Activated CD4-positive, alpha-beta T cell treated with anti-CD3 and anti-CD28 coated beads, Interleukin-2, amount 50 U/mL, for 16 hours (primary cell): ENCODE measurements around the gene SLC39A3.

Experiments used
- DNase-seq: peaks from one replicate; pipeline ENCODE4 v3.0.0-alpha.2; 2020

SLC39A3 gene

DNA sequence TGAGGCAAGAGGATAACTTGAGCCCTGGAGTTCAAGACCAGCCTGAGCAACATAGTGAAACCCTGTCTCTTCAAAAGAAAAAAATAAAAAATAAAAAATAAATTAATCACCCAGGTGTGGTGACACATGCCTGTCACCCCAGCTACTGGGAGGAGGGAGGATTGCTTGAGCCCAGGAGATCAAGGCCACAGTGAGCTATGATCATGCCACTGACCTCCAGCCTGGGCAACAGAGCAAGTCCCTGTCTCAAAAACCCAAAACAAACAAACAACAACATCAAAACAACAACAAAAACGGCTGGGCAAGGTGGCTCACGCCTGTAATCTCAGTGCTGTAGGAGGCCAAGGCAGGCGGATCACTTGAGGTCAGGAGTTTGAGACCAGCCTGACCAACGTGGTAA lies 4.3 kb upstream of the SLC39A3 start:
- DNase-seq, result no peak

DNA sequence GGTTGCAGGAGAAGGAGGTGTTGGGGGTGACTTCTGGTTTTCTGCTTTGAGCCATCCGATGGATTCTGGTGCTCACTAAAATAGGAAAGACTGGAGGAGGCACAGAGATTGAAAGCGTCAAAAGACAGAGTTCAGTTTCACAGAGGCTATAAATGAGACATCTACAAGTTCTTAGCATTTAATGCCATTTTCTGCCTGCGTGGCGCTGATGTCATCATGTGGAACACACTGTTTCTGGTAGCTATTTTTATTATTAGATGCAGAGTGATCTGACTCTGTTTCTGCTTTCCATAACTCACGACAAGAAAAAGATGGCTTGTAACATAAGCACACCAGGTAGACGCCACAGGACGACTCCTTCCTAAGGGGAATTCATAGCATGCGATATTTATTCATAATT lies 3.3 kb upstream of the SLC39A3 start:
- DNase-seq, result no peak

- no peak for DNase-seq
Observed at GRCh38 chr19:2740314-2740656, 468 bp upstream of the SLC39A3 start.

DNA sequence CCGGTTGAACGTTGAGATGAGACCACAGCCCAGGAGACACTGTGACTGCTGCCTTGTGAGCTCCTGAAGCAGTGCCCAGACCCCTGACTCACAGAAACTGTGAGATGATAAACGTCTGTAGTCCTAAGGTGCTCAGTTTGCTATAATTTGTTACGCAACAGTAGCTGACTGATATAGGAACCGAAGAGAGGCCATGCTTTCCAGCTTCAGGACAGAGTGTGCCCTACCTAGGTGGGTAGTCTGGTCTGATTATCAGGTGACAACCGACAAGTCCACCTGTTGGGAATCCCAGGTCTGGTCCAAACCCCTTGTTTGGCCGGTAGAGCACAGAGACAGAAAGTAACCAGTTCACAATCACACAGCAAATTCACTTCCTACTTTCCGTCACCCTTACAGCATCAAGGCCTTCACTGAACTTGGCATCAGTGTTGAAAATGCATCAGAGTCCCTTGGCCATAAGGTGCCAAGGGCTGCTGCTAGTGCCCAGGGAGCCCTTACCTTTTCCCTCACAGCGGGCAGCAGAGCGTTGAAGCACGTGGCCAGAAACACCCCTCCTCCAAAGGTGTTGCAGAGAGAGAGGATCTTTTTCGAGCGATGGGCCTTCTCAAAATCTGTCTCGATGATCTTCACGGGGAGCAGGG lies 3.1 kb downstream of the SLC39A3 start:
- no peak for DNase-seq

- DNase-seq, result no peak
Observed at GRCh38 chr19:2735374-2735773, 4.4 kb downstream of the SLC39A3 start.

- no peak for DNase-seq
Observed at GRCh38 chr19:2734589-2735288, 5.1 kb downstream of the SLC39A3 start.

GRCh38 chr19:2733930-2734588 lies 5.8 kb downstream of the SLC39A3 start:
- DNase-seq, result no peak

- DNase-seq, result no peak
Observed at GRCh38 chr19:2732883-2733282, 6.9 kb downstream of the SLC39A3 start.

- DNase-seq, result no peak
Observed at GRCh38 chr19:2732157-2732725, 7.6 kb downstream of the SLC39A3 start.

DNA sequence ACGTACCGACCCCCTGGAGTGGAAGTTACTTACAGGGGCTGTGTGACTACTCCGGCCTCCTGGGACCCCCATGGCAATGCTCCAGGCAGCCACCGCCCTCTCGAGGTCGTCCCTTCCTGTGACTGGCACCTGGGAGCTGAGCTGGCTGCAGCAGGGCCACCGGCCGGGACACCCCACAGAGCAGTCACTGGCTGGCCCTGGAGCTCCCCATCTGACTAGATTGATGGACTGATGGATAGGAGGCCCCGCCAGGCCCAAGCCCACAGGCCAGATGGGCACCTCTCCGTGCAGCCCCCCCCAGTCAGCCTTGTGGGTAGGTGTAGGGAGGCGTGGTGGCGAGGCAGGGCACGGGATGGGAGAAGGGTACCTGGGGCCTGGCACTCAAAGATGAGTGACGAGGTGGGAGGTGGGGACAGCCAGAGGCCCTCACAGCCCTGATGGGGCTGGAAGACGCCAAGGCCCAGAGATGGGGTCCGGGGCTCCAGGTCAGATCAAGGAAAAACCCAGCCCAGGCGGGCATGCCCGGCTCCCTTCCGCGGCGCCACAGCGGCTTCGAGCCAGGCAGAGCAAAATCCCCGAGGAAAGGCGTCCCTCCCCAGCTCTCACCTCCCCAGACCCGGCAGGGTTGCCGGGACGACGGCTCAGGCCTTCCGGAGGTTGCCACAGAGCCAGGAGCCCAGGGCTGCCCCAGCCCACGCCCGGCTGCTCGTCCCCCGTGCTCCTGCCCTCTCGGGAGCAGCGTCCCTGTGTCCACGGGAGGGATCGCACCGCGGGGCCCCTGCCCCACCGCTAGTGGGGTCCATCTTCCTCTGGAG lies 8.4 kb downstream of the SLC39A3 start:
- no peak for DNase-seq

DNA sequence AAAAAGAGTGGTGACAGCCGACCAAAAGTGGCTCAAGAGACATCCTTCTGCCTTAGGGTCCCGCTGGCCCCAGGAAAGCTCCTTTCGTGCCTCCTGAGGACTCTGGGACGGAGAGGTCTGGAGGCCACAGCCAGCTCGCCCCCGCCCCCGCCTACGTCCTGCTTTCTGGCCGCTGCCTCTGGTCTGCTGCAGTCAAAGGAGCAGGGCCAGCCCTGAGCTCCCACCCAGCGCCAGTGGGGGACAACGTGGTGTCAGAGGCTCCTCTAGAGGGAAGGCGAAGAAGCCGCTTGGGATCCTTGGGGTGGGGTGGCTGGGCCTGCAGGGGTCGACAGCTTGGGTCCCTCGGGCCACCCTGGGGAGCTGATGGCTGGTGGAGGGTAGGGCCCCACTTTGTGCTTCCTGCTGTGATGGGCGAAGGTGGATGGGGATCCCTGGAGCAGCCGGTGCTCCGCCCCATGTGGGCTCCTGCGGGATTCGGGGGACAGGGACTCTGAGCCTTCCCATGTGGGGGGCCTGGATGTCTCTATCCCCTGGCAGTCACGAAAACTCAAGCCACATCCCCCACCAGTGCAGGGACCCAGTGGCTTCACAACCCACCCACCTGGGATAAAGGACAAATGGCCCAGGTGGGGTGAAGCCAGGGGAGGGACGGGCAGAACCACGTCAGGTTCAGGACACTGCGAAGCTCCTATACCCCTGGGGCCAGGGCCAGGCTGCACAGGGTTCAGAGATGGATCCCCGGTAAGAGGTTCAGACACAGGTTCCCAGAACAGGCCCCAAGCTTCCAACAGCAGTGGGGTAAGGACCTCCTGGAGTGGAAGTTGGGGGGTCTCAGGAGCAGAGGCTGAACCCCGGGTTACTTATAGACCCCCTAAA lies 9.6 kb downstream of the SLC39A3 start:
- no peak for DNase-seq

- DNase-seq, result no peak
Observed at GRCh38 chr19:2728783-2729387, 10.9 kb downstream of the SLC39A3 start.

- no peak for DNase-seq
Observed at GRCh38 chr19:2727640-2727944, 12.2 kb downstream of the SLC39A3 start.

- DNase-seq, result no peak
Observed at GRCh38 chr19:2726904-2727639, 12.7 kb downstream of the SLC39A3 start.

GRCh38 chr19:2726160-2726855 lies 13.5 kb downstream of the SLC39A3 start:
- no peak for DNase-seq

GRCh38 chr19:2724148-2724557 lies 15.7 kb downstream of the SLC39A3 start:
- DNase-seq, result no peak

GRCh38 chr19:2723747-2724146 lies 16.1 kb downstream of the SLC39A3 start:
- no peak for DNase-seq

- no peak for DNase-seq
Observed at GRCh38 chr19:2723345-2723715, 16.5 kb downstream of the SLC39A3 start.

GRCh38 chr19:2722541-2723344 lies 17.1 kb downstream of the SLC39A3 start:
- DNase-seq, result no peak
